ENCODE results near the gene PTPRE.

Gene PTPRE

DNA sequence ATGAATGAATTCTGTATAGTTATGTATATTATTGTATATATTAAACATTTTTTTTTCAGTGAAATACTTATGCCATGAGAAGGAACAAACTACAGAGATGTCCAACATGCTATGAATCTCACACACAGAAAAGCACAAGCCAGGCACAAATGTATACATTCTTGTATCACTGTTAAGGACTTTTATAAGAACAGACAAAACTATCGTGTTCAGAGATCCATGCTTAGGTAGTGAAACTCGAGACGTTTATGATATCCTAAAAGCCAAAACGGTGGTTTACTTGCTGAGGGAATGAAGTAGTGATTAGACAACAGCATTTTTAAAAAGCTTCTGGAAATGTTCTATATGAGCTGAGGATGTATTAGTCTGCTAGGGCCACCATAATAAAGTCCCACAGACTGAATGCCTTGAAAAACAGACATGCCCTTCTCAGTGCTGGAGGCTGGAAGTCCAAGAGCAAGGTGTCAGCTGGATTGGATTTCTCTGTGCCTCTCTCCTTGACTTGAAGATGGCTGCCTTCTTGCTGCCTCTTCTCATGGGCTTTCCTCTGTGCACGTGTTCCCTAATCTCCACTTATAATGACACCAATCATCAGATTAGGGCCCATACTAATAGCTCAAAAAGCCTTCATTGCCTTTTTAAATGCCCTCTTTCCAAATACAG, 215.0 kb downstream of the PTPRE start:
- Histone ChIP-seq H3K27ac (replicated peaks) (no peak overlapping the region), H3K4me3 (replicated peaks; ENCODE audit: insufficient read depth, low read length) (no peak overlapping the region), H3K27me3 (ENCODE audit: insufficient read depth, poor library complexity, severe bottlenecking) (no peaks in the 10 kb centered on the region)
- TF ChIP-seq, protein P1, sequence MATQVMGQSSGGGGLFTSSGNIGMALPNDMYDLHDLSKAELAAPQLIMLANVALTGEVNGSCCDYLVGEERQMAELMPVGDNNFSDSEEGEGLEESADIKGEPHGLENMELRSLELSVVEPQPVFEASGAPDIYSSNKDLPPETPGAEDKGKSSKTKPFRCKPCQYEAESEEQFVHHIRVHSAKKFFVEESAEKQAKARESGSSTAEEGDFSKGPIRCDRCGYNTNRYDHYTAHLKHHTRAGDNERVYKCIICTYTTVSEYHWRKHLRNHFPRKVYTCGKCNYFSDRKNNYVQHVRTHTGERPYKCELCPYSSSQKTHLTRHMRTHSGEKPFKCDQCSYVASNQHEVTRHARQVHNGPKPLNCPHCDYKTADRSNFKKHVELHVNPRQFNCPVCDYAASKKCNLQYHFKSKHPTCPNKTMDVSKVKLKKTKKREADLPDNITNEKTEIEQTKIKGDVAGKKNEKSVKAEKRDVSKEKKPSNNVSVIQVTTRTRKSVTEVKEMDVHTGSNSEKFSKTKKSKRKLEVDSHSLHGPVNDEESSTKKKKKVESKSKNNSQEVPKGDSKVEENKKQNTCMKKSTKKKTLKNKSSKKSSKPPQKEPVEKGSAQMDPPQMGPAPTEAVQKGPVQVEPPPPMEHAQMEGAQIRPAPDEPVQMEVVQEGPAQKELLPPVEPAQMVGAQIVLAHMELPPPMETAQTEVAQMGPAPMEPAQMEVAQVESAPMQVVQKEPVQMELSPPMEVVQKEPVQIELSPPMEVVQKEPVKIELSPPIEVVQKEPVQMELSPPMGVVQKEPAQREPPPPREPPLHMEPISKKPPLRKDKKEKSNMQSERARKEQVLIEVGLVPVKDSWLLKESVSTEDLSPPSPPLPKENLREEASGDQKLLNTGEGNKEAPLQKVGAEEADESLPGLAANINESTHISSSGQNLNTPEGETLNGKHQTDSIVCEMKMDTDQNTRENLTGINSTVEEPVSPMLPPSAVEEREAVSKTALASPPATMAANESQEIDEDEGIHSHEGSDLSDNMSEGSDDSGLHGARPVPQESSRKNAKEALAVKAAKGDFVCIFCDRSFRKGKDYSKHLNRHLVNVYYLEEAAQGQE (IDR thresholded peaks at IDR 0.05; ENCODE audit: insufficient replicate concordance, low read depth), result no peak
- no peak for TF ChIP-seq SPI1 (IDR thresholded peaks at IDR 0.05; ENCODE audit: borderline replicate concordance, low read depth)
- no peak for TF ChIP-seq POLR2AphosphoS5 (IDR thresholded peaks at IDR 0.05; ENCODE audit: low read depth)
- TF ChIP-seq, protein P2, sequence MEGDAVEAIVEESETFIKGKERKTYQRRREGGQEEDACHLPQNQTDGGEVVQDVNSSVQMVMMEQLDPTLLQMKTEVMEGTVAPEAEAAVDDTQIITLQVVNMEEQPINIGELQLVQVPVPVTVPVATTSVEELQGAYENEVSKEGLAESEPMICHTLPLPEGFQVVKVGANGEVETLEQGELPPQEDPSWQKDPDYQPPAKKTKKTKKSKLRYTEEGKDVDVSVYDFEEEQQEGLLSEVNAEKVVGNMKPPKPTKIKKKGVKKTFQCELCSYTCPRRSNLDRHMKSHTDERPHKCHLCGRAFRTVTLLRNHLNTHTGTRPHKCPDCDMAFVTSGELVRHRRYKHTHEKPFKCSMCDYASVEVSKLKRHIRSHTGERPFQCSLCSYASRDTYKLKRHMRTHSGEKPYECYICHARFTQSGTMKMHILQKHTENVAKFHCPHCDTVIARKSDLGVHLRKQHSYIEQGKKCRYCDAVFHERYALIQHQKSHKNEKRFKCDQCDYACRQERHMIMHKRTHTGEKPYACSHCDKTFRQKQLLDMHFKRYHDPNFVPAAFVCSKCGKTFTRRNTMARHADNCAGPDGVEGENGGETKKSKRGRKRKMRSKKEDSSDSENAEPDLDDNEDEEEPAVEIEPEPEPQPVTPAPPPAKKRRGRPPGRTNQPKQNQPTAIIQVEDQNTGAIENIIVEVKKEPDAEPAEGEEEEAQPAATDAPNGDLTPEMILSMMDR (IDR thresholded peaks at IDR 0.05; ENCODE audit: insufficient read depth, low read length), result no peak
- no peak for TF ChIP-seq GABPA (IDR thresholded peaks at IDR 0.05; ENCODE audit: low read depth)
- DNase-seq (ENCODE audit: low read depth in 1 of 2, low spot score in 1 of 2), result no peak

DNA sequence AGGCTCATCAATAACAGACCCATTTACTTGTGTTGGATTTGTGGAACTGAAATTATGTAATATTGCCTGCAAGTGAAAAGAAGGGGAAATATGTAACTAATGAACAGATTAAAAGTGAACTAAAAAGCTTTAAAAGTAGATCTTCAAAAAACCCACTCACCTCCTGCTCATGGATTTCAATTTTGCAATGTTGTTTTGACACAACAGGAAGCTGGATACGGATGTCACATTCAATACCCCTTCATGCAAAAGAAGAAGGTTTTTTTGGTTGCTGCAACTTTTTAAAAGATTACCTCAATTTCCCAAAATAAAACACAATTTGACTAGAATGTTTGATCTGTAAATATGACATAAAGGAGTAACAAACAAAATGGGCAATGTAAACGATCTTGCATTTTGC, 216.0 kb downstream of the PTPRE start:
- H3K27ac ChIP-seq (replicated peaks), result no peak overlapping the region
- TF ChIP-seq POLR2AphosphoS5 (IDR thresholded peaks at IDR 0.05; ENCODE audit: low read depth), result no peak
- TF ChIP-seq, protein P1 (IDR thresholded peaks at IDR 0.05; ENCODE audit: insufficient replicate concordance, low read depth), result no peak
- TF ChIP-seq SPI1 (IDR thresholded peaks at IDR 0.05; ENCODE audit: borderline replicate concordance, low read depth), result no peak
- TF ChIP-seq, protein P2 (IDR thresholded peaks at IDR 0.05; ENCODE audit: insufficient read depth, low read length), result no peak
- TF ChIP-seq GABPA (IDR thresholded peaks at IDR 0.05; ENCODE audit: low read depth), result no peak
- H3K4me3 ChIP-seq (replicated peaks; ENCODE audit: insufficient read depth, low read length), result no peak overlapping the region
- peak in 1 of 2 experiments; percentile 32 for DNase-seq (ENCODE audit: low read depth in 1 of 2, low spot score in 1 of 2)
- H3K27me3 ChIP-seq (ENCODE audit: insufficient read depth, poor library complexity, severe bottlenecking), result no peaks in the 10 kb centered on the region

DNA sequence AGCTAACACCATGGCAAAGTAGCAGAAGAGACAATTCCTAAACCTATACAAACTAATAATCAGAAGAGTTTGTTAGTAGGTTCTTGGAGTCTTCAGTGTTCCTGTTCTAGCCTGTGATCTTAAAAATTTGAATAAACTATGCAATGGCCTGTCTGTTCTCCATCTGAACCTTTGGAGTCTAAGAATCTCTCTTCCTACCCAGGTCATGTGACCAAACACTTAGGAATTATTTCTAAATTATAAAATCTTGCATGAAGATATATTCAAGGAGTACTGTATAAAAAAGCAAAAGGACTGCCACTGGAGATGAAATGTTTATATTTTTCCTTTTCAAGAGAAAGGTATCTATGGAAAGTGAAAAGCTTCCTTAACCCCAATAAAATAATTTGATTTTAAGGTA, 216.9 kb downstream of the PTPRE start:
- H3K27ac ChIP-seq (replicated peaks), result no peak overlapping the region
- TF ChIP-seq, protein P2 (IDR thresholded peaks at IDR 0.05; ENCODE audit: insufficient read depth, low read length), result no peak
- TF ChIP-seq SPI1 (IDR thresholded peaks at IDR 0.05; ENCODE audit: borderline replicate concordance, low read depth), result no peak
- no peak for TF ChIP-seq POLR2AphosphoS5 (IDR thresholded peaks at IDR 0.05; ENCODE audit: low read depth)
- TF ChIP-seq, protein P1 (IDR thresholded peaks at IDR 0.05; ENCODE audit: insufficient replicate concordance, low read depth), result no peak
- TF ChIP-seq GABPA (IDR thresholded peaks at IDR 0.05; ENCODE audit: low read depth), result no peak
- no peak for DNase-seq (ENCODE audit: low read depth in 1 of 2, low spot score in 1 of 2)
- H3K4me3 ChIP-seq (replicated peaks; ENCODE audit: insufficient read depth, low read length), result peak overlapping the region; percentile 90
- H3K27me3 ChIP-seq (ENCODE audit: insufficient read depth, poor library complexity, severe bottlenecking), result no peaks in the 10 kb centered on the region

Measured in HL-60 (cell line).